Ramos (cell line): ENCODE measurements around the gene ABR.
"Not testable (repeated sequence)": the region's sequence is repeated elsewhere in the genome, so short reads cannot be mapped to it uniquely, and the experiment has no call there.

ENCODE experiments used
- in situ Hi-C: fragments of 300-500 bp; cut with MboI; formaldehyde crosslinking; loops from one replicate; pipeline ENCODE4 v1.14.3; 2022; ENCODE audit warnings: low sequenced_read_pairs; ENCODE audit not compliant: unreplicated experiment

The ABR gene

DNA sequence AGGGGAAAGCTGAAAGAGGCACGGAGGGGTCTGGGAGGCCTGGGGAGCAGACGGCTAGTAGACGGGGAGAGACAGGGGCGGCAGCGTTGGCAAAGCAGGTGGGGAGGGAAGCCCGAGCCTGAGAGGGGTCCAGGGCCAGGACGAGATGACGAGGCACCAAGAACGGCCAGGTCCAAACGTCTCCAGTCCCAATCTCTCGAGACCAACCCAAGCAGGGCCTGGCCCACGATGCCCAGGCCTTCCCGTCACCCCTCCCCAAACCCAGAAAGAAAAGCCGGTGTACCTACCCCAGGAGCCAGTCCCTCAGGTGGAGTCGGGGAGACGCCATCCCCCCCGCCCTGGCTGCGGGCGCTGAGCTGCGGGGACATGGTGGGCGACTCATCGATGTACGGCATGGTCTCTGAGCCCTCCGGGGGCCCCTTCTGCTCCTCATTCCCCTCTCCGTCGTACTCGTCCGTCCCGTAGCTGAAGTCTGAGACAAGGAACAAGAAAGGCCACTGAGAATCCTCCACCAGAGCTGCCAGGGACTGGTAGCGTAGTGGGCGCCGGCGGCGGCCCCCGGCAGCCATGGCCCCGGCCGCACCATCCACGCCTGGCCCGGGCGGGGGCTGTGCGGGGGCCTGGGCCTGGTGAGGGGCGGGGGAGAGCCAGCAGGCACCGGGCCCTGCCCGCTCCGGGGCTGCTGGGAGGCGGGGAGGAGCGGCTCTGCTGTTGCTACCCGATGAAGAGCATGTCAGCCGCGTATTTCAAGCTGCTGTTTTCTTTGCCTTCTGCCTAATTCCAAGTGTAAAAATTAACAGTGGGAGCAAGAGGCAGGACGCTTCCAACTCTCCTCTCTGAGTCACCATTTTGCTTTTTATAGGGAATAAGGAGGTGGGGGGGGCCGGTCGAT lies 54.6 kb downstream of the ABR start:
- in situ Hi-C loops = no loop called here

DNA sequence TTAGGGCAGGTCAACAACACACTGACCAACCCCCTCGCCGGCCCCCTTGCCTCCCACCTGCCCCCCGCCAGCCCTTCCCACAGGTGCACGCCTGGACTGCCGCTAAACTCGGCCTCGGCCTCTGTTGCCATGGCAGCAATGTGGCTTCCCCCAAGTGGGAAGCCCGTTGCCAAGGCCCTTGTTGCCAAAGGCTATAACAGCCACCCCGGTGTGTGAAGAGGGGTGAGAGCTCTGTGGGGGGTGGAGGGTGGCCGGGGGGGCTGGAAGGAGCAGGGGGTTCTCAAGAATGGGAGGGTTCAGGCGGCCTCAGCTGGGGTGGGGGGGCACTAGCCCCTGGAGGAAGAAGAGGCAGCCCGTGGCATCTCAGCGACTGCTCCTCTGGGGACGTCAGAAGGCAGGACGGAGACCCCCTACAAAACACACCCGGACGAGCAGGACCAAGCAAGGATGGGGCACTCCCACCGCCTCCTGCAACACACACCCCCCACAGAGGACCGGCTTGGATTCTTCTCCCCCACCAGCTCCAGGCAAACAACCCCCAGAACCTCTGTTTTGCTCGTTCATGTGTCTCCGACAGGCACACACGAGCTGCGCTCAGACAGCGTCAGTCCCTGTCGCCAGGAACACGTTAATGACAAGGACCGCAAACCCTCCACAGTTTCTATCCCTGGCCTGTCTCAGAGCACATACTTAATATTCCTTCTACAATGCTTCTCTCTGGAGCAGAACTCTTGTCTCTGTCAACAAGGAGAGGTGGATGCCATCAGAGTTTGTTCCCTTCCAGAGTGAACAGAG lies 55.7 kb downstream of the ABR start:
- in situ Hi-C loops = no loop called here

GRCh38 chr17:1123393-1123831 lies 56.4 kb downstream of the ABR start:
- in situ Hi-C loops = no loop called here

- in situ Hi-C loops = no loop called here
Measured at GRCh38 chr17:1122533-1123392, 57.0 kb downstream of the ABR start.

DNA sequence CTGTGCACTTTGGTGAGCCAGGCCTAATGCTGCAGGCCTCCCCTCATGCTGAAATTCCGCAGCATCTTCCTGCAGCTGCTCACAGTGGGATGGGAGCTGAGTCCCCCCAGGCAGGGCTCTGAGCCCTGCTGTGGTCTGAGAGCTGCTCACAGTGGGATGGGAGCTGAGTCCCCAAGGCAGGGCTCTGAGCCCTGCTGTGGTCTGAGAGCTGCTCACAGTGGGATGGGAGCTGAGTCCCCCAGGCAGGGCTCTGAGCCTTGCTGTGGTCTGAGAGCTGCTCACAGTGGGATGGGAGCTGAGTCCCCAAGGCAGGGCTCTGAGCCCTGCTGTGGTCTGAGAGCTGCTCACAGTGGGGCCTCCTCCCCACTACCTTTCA lies 58.4 kb downstream of the ABR start:
- in situ Hi-C loops = not testable (repeated sequence)

DNA sequence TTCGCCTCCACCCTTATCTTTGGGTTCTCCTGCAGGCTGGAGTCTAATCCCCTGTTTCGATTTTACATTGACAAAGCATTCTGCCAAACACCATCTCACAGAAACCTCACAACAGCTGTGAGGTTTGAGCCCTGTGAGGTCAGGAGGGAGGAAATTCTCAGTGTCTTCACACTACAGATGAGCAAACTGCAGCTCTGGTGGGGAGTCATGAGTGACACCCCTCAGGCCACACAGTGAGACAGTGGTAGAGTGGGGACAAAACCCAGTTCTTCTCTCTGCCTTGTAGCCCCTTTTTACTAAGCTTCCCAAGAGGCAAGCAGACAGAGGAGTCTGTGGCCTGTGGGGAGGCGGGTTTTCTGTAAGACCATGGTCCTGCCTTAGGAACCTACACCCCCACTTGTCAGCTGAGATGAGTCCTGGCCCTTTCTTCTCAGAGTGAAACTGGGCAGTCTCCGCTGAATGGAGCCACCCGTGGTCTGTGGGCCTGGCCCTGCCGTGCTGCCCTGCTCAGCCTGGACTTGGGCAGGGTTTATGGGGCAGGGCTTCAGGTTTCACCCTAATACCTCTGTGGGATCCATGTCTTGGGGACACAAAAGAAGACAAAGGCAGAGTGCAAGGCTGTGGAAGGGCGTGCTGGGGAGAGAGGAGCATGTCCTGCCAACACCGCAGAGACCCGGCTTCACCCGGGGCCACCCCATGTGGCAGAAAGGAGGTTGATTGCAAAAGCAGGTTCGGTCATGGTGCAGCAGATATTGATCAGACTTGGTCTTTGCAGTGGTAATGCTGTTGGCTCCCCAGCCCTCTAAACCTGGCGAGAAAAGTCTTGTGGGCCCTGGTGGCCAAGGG lies 59.0 kb downstream of the ABR start:
- in situ Hi-C loops = no loop called here

GRCh38 chr17:1119924-1120323 lies 59.9 kb downstream of the ABR start:
- in situ Hi-C loops = no loop called here

GRCh38 chr17:1116602-1117001 lies 63.2 kb downstream of the ABR start:
- in situ Hi-C loops = no loop called here

DNA sequence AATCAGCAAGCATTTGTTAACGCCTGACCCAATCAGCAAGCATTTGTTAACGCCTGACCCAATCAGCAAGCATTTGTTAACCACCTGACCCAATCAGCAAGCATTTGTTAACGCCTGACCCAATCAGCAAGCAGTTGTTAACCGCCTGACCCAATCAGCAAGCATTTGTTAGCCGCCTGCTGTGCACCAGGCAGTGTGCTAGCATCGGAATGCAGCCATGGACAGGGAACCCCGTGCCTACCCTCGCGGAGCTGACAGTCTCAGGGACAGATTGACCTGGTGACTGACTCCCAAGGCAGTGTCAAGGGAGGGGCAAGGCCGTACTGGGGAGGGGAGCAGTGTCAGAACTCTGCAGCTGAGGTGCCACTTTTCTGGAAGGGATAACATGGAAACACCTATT lies 66.9 kb downstream of the ABR start:
- in situ Hi-C loops = no loop called here

DNA sequence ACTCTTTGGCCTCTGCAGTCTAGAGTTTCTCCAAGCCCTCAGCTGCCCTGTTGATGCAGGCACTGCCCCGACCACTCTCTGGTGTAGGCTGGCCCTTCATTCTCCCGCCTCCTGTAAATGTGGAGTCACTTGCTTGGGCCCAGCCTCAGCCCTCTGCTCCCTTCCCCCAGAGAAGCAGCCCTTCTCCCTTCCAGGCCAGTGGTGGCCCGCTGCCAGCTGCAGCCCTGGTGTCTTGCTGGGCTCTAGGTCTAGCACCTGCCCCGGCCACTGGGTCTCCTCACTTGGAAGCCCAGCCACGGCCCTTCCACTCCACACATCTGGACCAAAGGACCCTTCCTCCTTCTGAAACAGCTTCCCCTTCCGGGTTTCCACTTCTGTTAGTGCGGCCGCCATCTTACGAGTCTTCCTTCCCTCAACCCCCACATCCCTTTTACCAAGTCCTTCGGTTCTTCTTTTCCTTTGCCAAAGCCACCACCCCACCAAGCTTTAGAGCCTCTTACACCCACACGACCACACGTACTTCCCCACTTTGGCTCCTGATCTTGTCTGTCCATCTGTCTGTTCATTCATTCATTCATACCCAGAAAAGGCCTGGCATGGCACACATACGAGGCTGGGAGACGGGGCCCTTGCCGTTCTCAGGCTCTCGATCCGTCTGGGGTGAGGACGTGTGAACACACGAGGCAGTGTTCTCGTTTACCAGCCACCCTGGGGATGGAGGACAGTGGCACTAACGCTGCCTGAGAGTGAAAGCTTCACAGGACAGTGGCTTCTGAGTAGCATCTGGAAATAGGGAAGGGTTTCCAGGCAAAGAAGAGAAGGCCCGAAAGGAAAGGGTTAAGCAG lies 68.0 kb downstream of the ABR start:
- in situ Hi-C loops = no loop called here

DNA sequence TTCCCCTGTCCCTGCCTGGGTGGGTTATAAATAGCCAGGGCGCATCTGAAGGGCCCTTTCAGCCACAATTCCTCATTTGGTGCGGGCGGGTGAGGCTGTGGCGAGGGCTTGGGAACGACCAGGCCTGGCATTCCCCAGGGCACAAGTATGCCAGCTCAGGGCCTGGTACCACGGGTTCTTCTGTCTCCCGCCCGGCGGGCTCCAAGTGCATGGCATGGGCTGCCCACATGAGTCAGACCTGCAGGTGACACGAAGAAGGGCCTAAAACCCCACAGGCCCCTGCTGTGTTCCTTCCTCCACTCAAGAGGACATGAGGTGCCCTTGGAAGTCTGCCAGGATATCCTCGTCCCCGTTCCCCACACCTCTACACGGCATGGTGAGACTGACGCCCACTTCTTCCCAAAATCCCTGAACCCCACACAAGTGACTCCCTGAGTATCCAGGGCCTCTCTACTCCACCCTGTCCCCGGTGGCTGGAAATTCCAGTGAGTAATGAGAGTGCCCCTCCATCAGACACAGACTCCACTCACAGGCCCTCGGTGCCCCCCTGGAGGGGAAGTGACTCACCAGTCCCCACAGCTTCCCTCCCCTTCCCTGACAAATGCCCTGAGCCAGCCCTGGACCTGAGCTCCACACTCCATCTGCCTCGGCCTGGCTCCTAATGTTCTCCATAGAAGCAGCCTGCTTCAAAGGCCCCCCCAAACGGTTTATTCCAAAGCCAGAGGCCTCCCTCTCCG lies 68.8 kb downstream of the ABR start:
- in situ Hi-C loops = no loop called here

DNA sequence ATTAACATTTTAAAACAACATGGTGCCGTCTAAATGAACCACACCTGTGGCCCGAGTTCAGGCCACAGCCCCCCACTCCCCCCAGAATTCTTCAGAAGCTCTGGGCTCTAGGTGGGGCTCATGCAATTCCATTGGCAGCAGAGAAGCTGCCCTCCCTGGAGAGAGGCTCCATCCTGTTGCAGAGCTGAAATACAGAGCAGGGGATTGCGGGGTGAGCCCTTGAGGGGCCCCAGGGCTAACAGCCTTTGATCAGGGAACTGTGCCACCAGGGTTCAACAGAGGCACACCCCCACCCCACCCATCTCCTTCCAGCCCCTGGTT lies 69.3 kb downstream of the ABR start:
- in situ Hi-C loops = no loop called here

DNA sequence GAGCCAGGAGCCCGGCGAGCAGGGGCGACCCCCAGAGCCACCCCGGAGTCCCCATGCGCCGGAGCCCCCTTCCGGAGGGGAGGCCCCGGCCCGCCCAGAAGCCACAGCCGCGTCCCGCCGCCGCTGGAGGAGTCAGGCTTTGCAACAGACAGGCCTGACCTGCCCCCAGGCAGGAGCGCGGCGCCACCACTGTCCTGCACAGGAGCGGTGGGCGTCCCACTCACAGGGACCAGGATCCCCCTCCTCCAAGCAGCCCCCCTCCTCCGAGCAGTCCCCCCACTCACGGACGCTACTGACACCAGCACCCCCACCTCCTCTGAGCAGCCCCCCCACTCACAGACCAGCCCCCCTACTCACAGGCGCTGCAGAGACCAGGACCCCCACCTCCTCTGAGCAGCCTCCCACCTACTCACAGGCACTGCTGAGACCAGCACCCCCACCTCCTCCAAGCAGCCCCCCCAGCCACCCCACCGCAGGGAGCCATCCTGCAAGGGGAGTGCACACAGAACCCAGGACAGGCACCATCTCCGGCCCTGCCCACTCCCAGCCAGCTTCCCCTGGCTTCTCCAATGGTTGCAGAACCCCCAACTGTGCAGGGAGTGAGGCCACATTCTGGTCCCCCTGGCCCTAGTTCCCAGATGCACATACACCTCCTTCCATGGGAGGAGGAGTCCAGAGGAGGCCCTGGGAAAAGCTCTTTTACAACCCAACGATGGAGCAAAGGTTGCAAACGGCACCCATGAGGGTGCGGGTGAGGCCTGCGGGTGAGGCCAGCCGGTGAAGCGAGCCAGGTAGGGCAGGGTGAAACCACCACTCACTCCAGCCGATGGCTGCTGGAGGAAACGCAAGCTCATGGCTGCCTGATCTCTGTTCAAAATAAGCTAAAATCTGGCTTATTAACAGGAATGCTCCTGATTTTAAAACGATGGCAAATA lies 69.9 kb downstream of the ABR start:
- in situ Hi-C loops = no loop called here

DNA sequence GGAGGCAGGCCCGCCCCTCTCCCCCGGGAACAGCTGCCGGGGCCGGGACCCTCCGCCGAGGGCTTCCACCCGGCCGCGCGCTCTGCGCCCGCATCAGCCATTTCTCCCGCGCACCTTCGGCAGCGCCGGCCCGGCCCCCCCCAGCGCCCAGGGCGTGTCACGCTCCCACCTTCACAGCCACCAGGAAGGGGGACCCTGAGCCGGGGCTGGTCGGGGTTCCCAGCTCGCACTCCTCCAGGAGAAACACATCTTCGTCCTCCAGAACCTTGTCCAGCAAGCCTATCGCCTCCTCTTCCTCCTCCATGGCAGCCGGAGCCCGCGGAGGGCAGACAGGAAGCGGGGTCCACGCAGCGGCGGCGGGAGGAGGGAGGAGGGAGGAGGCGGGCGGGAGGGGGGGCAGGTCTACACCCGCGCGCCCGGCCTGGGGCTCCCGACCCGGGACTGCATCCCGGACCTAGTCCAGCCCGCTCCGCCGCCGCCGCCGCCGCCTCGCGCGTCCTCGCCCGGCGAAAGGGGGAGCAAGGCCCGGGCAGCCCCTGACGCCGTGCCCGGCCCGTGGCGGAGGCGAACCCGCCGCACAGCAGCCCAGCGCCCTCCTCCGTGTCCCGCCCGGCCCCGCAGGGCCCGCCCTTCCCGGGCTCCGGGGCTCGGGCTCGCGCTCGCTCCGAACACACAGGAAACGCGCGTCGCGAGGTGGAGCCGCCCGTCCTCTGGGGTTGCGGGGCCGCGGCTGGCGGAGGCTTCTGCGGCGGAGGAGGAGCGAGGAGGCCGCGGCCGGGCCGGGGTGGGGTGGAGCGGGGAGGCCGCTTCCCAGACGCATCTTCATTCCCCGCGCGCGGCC lies 70.8 kb downstream of the ABR start:
- in situ Hi-C loops = no loop called here

DNA sequence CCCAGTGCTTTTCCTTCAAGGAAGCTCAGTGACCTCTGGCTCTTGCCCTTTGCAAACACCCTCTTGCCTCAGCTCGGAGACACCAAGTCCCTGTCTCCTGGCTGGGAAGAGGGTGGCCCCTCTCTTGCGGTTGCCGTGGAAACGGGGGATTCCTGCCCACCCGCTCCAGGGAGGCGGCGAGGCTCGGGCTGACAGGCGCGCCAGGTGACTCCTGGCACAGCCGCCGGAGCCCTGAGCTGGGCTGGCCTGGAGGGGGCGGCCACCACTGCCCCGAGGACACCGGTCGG lies 71.4 kb downstream of the ABR start:
- in situ Hi-C loops = no loop called here

DNA sequence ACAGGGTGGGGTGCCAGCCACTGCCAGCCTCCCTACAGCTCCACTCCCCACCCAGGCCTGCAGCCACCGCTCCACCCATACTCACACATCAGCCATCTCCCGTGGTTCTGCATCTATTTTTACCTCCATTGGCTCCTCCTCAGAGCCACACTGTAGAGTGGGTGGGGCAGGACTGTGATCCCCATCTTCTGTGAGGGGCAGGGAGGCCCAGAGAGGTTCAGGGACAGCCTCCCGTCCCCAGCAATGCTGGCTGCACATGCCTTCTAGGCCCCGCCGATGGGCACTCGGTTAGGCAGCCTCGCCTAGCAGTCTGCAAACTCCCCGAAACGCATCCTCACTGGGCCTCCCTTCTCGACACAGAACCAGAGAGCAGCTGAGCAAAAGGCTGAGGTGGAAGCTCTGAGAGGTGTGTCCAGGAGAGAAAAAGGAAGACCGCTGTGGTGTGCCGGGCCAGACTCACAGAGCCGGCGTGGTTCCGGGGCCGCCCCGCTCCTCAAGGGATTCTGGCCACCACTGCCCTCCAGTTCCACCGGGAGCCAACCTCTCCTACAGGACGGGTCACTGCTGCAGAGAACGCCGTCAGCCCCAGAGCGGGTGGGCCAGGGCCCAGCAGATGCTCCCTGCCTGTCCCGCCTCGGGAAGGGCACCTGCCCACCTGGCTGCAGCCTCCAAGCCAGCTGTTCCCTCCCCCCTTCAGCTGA lies 71.9 kb downstream of the ABR start:
- in situ Hi-C loops = no loop called here
